ENCODE data around the gene WNT7B.

DNA sequence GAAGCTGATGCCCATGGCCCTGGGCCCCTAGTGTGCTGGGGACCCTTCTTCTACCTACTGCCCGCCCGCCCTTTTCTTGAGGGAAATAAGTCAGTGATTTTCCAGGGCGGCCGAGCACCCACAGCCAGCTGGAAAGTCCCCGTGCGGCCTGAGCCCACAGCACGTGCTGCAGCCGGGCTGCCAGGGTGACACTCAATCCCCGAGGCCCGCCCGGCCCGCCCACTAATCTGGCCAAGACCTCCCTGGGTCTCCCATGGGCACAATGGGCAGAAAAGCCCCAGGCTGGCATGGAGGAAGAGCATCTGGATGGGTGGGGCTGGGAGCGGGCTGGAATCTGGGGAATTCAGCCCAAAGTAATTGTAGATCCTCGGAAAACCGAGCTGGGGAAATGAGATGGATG is 24.8 kb downstream of the WNT7B start:
- TF ChIP-seq CTCF (IDR thresholded peaks at IDR 0.05), result no peak
- TF ChIP-seq EZH2 (IDR thresholded peaks at IDR 0.05), result no peak
- no peak for TF ChIP-seq EZH2phosphoT487 (IDR thresholded peaks at IDR 0.05)

Measured in neural progenitor cell (in vitro differentiated cells).